ENCODE data around the gene ZNF185.

GRCh38 chrX:152905081-152905420 is 7.2 kb downstream of the ZNF185 start:
- TF ChIP-seq CTCF (IDR thresholded peaks at IDR 0.05), result no peak
- no peak for TF ChIP-seq POLR2A (IDR thresholded peaks at IDR 0.05)
